Tibial nerve (tissue), 4 donors: ENCODE results near the gene SCN4B. TPM values are rescaled to one million over a fixed set of nuclear protein-coding genes. Genes with fewer than 3 reads are reported as not detected.
"Not testable (repeated sequence)": the region's sequence is repeated elsewhere in the genome, so short reads cannot be mapped to it uniquely, and the experiment has no call there.

Experiments used
- DNase-seq, 2 donors: peaks; one replicate each; pipeline ENCODE4 v3.0.0-alpha.2; 2019; ENCODE audit warnings: low spot score in 2 of 2
- H3K27ac ChIP-seq, 4 donors: fragments of 200-600 bp; sonication (generic) in 3 of 4; one replicate each; pipeline ENCODE4 v1.5.1; 2017 to 2019; ENCODE audit warnings: mild to moderate bottlenecking in 1 of 4
- H3K27me3 ChIP-seq, 2 donors: fragments of 200-600 bp; sonication (generic) in 1 of 2; one replicate each; pipeline versions ENCODE4 v1.5.1 to v1.6.0; 2017 to 2019
- H3K36me3 ChIP-seq, 3 donors: fragments of 200-600 bp; sonication (generic); one replicate each; pipeline ENCODE4 v1.5.1; 2018 to 2019
- H3K4me1 ChIP-seq, 4 donors: fragments of 200-600 bp; sonication (generic) in 3 of 4; one replicate each; pipeline ENCODE4 v1.5.1; 2017 to 2019
- H3K4me3 ChIP-seq, 4 donors: fragments of 200-600 bp; sonication (generic) in 3 of 4; one replicate each; pipeline ENCODE4 v1.5.1; 2017 to 2019; ENCODE audit warnings: mild to moderate bottlenecking in 1 of 4, moderate library complexity in 1 of 4
- H3K9me3 ChIP-seq, 4 donors: fragments of 200-600 bp; sonication (generic) in 3 of 4; one replicate each; pipeline ENCODE4 v1.5.1; 2017 to 2019
- CTCF ChIP-seq, 5 experiments: fragments of 200-600 bp in 3 of 5; fragments of 450-650 bp in 2 of 5; sonication (generic) in 3 of 5; IDR thresholded peaks; one replicate each; pipeline ENCODE4 v1.5.1; 2016 to 2019; ENCODE audit warnings: antibody characterized with exemption in 5 of 5, mild to moderate bottlenecking in 3 of 5, moderate library complexity in 2 of 5
- EP300 ChIP-seq, 2 donors: sonication (generic); formaldehyde crosslinking; IDR thresholded peaks; one replicate each; pipeline ENCODE4 v1.6.1; 2017; ENCODE audit warnings: antibody characterized with exemption in 2 of 2, mild to moderate bottlenecking in 1 of 2
- POLR2A ChIP-seq, 2 donors: fragments of 450-650 bp; IDR thresholded peaks; one replicate each; pipeline ENCODE4 v1.6.1; 2017; ENCODE audit warnings: antibody characterized with exemption in 2 of 2, mild to moderate bottlenecking in 2 of 2, moderate library complexity in 2 of 2
- WGBS, 2 donors: methylation state at CpG; one replicate each; pipeline ENCODE4 v1.1.5; 2018; 5-methylcytosine and 5-hydroxymethylcytosine counted together
- total RNA-seq, 4 donors: library from RNA; depleted of rRNA; stranded (reverse); fragments of >200 nt; gene quantifications; one replicate each; pipeline ENCODE4 v1.1.0, GENCODE V29; 2016

SCN4B gene
- total RNA-seq, 4 donors from 2014 or later: 0.66 to 4.1 (median 1.1) TPM

DNA sequence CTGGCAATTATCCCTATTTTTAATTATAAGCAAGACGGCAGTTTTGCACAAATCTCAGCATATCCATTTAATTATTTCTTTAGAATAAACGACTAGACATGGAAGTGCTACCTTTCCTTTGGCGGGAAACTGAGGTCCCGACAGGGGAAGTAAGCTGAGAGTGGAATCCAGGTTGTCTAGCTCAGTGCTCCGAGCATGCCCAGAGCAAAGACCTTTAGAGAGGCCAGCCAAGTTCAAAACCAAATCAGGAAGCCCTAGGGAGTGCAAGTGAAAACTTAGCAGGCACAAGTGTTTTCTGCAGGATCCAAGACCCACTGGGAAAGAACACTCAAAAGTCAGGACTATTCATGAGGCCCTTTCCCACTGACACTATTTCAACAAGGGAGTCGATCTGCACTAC, 46.5 kb upstream of the SCN4B start:
- peaks cover 0 to 21% (median 6%) of the 10 kb centered on the region in 4 donors for H3K4me1 ChIP-seq
- no peak for TF ChIP-seq EP300 (IDR thresholded peaks at IDR 0.05)
- no peak for TF ChIP-seq CTCF (IDR thresholded peaks at IDR 0.05)
- TF ChIP-seq POLR2A (IDR thresholded peaks at IDR 0.05): no peak
- H3K9me3 ChIP-seq: no peaks in the 10 kb centered on the region
- H3K27me3 ChIP-seq: no peaks in the 10 kb centered on the region
- no peak for DNase-seq
- 81 to 82% methylated on average over 6 of the region's 6 CpGs for WGBS, 2 donors
- no peak overlapping the region for H3K27ac ChIP-seq
- H3K4me3 ChIP-seq: no peak overlapping the region
- H3K36me3 ChIP-seq: no peaks in the 10 kb centered on the region

GRCh38 chr11:118198370-118198769, 45.7 kb upstream of the SCN4B start:
- Histone ChIP-seq H3K4me3 (no peak overlapping the region), H3K27me3 (no peaks in the 10 kb centered on the region), H3K9me3 (no peaks in the 10 kb centered on the region), H3K27ac (peak overlapping the region in 1 of 4 donors; percentile 11), H3K36me3 (no peaks in the 10 kb centered on the region), H3K4me1 (peaks cover 0 to 21% (median 6%) of the 10 kb centered on the region in 4 donors)
- TF ChIP-seq POLR2A (IDR thresholded peaks at IDR 0.05) (no peak), CTCF (IDR thresholded peaks at IDR 0.05) (peak; percentile 72 to 81 (median 77))
- 1% methylated on average over 9 of the region's 9 CpGs for WGBS, 2 donors
- peak; percentile 49 to 75 for DNase-seq

GRCh38 chr11:118194835-118195627, 42.4 kb upstream of the SCN4B start:
- H3K9me3 ChIP-seq: peaks cover 0 to 5% (median 0%) of the 10 kb centered on the region in 4 donors
- peak; percentile 48 to 86 for DNase-seq
- no peaks in the 10 kb centered on the region for H3K27me3 ChIP-seq
- H3K4me3 ChIP-seq: no peak overlapping the region
- WGBS, 2 donors: 34 to 40% methylated on average over 10 of the region's 10 CpGs
- peaks cover 0 to 21% (median 6%) of the 10 kb centered on the region in 4 donors for H3K4me1 ChIP-seq
- no peaks in the 10 kb centered on the region for H3K36me3 ChIP-seq
- peak overlapping the region in 1 of 4 donors; percentile 40 for H3K27ac ChIP-seq
- TF ChIP-seq EP300 (IDR thresholded peaks at IDR 0.05) (peak in 1 of 2 donors; percentile 62), POLR2A (IDR thresholded peaks at IDR 0.05) (no peak), CTCF (IDR thresholded peaks at IDR 0.05) (no peak)

- TF ChIP-seq EP300 (IDR thresholded peaks at IDR 0.05) (no peak), POLR2A (IDR thresholded peaks at IDR 0.05) (no peak), CTCF (IDR thresholded peaks at IDR 0.05) (no peak)
- Histone ChIP-seq H3K36me3 (no peaks in the 10 kb centered on the region), H3K4me3 (no peak overlapping the region), H3K4me1 (peaks cover 0 to 21% (median 6%) of the 10 kb centered on the region in 4 donors), H3K27me3 (no peaks in the 10 kb centered on the region), H3K27ac (no peak overlapping the region), H3K9me3 (peaks cover 0 to 5% (median 0%) of the 10 kb centered on the region in 4 donors)
- 60 to 64% methylated on average over 6 of the region's 6 CpGs for WGBS, 2 donors
- DNase-seq: no peak
Observed at GRCh38 chr11:118193910-118194566, 41.4 kb upstream of the SCN4B start.

DNA sequence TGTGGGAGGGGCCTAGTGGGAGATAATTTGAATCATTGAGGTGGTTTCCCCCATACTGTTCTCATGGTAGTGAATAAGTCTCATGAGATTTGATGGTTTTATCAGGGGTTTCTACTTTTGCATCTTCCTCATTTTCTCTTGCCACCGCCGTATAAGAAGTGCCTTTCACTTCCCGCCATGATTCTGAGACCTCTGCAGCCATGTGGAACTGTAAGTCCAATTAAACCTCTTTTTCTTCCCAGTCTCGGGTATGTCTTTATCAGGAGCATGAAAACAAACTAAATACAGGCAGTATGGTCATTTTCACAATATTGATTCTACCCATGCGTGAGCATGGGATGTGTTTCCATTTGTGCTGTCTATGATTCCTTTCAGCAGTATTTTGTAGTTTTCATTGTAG, 40.2 kb upstream of the SCN4B start:
- not testable (repeated sequence) for H3K36me3 ChIP-seq, DNase-seq, H3K4me3 ChIP-seq, H3K27ac ChIP-seq, H3K9me3 ChIP-seq, H3K27me3 ChIP-seq
- WGBS, 2 donors: 92 to 93% methylated on average over 5 of the region's 5 CpGs
- H3K4me1 ChIP-seq: peaks cover 0 to 12% (median 6%) of the 10 kb centered on the region in 4 donors

DNA sequence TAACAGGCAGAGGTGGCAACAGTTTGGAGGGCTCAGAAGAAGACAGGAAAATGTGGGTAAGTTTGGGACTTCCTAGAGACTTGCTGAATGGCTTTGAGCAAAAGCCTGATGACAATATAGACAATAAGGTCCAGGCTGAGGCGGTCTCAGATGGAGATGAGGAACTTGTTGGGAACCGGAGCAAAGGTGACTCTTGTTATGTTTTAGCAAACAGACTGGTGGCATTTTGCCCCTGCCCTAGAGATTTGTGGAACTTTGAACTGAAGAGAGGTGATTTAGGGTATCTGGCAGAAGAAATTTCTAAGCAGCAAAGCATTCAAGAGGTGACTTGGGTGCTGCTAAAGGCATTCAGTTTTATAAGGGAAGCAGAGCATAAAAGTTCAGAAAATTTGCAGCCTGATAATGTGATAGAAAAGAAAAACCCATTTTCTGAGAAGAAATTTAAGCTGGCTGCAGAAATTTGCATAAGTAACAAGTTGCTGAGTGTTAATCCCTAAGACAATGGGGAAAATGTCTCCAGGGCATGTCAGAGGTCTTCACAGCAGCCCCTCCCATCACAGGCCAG, 38.4 kb upstream of the SCN4B start:
- not testable (repeated sequence) for DNase-seq, H3K9me3 ChIP-seq, H3K27me3 ChIP-seq, H3K27ac ChIP-seq, H3K36me3 ChIP-seq, H3K4me3 ChIP-seq
- H3K4me1 ChIP-seq: peaks cover 0 to 12% (median 6%) of the 10 kb centered on the region in 4 donors
- WGBS, 2 donors: 92 to 94% methylated on average over 2 of the region's 2 CpGs
